SK-N-SH (cell line): ENCODE measurements around the gene JAKMIP1. TPM values are rescaled to one million over a fixed set of nuclear protein-coding genes. Genes with fewer than 3 reads are reported as not detected.
A peak's percentile ranks its signal among the peaks of the same experiment; 100 is the strongest.

ENCODE experiments used
- CTCF ChIA-PET: fragments of 300-600, 350-600 bp; formaldehyde crosslinking; extraction: SDS; loops from one replicate; lab custom pipeline; 2021; lab: Yijun Ruan, JAX
- POLR2A ChIA-PET: fragments of 350-600 bp; sonication (Branson Sonifier 250); formaldehyde crosslinking; extraction: SDS; loops from one replicate; lab custom pipeline; 2020; ENCODE audit warnings: antibody characterized with exemption, inconsistent platforms; lab: Yijun Ruan, JAX
- DNase-seq: peaks from one replicate; pipeline ENCODE4 v3.0.0; 2012
- H2AFZ ChIP-seq: fragments of 200-600 bp; sonication (generic); 2 replicates; pipeline ENCODE4 v1.8.1; 2016; ENCODE audit warnings: antibody characterized with exemption, mild to moderate bottlenecking, low read depth
- H3F3A ChIP-seq: fragments of 200-600 bp; sonication (generic); replicated peaks from 2 replicates; pipeline ENCODE3; 2016; ENCODE audit warnings: antibody characterized with exemption, mild to moderate bottlenecking; ENCODE audit not compliant: insufficient read depth
- H3K27ac ChIP-seq, 2 experiments: fragments of 200-500 bp in 1 of 2; fragments of 200-600 bp in 1 of 2; sonication (Bioruptor generic) in 1 of 2; sonication (generic), shearing (Covaris generic) in 1 of 2; 2 replicates each; pipeline versions ENCODE4 v1.5.1 to v1.6.1; 2014 to 2016; ENCODE audit warnings: low read depth in 2 of 2, inconsistent platforms in 1 of 2, low read length in 1 of 2, mild to moderate bottlenecking in 1 of 2, mixed read lengths in 1 of 2
- H3K27me3 ChIP-seq: fragments of 200-600 bp; sonication (generic), shearing (Covaris generic); 2 replicates; pipeline ENCODE4 v1.6.1; 2016; ENCODE audit warnings: mixed run types; ENCODE audit not compliant: insufficient read depth
- H3K36me3 ChIP-seq, 2 experiments: fragments of 200-500 bp in 1 of 2; fragments of 200-600 bp in 1 of 2; sonication (Bioruptor generic) in 1 of 2; sonication (generic) in 1 of 2; replicated peaks in 1 of 2; 2 replicates each; pipeline versions ENCODE3 to v1.5.1; 2014 to 2016; ENCODE audit warnings: low read length in 1 of 2, mild to moderate bottlenecking in 1 of 2; ENCODE audit not compliant: insufficient read depth in 2 of 2, control insufficient read depth in 1 of 2
- H3K4me1 ChIP-seq, 2 experiments: fragments of 200-500 bp in 1 of 2; fragments of 200-600 bp in 1 of 2; sonication (Bioruptor generic) in 1 of 2; sonication (generic), shearing (Covaris generic) in 1 of 2; 2 replicates each; pipeline versions ENCODE4 v1.5.1 to v1.6.1; 2014 to 2016; ENCODE audit warnings: low read depth in 1 of 2, low read length in 1 of 2, mixed run types in 1 of 2; ENCODE audit not compliant: insufficient read depth in 2 of 2, control insufficient read depth in 1 of 2
- H3K4me2 ChIP-seq: fragments of 200-600 bp; sonication (generic), shearing (Covaris generic); 2 replicates; pipeline ENCODE4 v1.6.1; 2017; ENCODE audit warnings: mixed run types
- H3K4me3 ChIP-seq, 2 experiments: fragments of 200-500 bp in 1 of 2; fragments of 200-600 bp in 1 of 2; sonication (Bioruptor generic) in 1 of 2; sonication (generic), shearing (Covaris generic) in 1 of 2; 2 replicates each; pipeline versions ENCODE4 v1.5.1 to v1.8.1; 2014 to 2016; ENCODE audit warnings: low read depth in 2 of 2, inconsistent platforms in 1 of 2, low read length in 1 of 2, mild to moderate bottlenecking in 1 of 2, mixed read lengths in 1 of 2, moderate library complexity in 1 of 2
- H3K79me2 ChIP-seq: fragments of 200-600 bp; sonication (generic); 2 replicates; pipeline ENCODE4 v1.8.1; 2017; ENCODE audit warnings: mild to moderate bottlenecking; ENCODE audit not compliant: insufficient read depth
- H3K9ac ChIP-seq: fragments of 200-600 bp; sonication (generic); 2 replicates; pipeline ENCODE4 v1.6.1; 2017; ENCODE audit warnings: mixed run types
- H3K9me2 ChIP-seq: fragments of 200-600 bp; sonication (generic); 2 replicates; pipeline ENCODE4 v1.6.1; 2017; ENCODE audit warnings: mixed run types
- H3K9me3 ChIP-seq: fragments of 200-600 bp; sonication (generic); 2 replicates; pipeline ENCODE4 v1.6.1; 2017; ENCODE audit warnings: mixed run types, mild to moderate bottlenecking, moderate library complexity
- H4K20me1 ChIP-seq: fragments of 200-600 bp; sonication (generic); 2 replicates; pipeline ENCODE4 v1.6.1; 2017; ENCODE audit warnings: mild to moderate bottlenecking, mixed run types; ENCODE audit not compliant: insufficient read depth
- CHD2 ChIP-seq: fragments of 150-350 bp; IDR thresholded peaks from 2 replicates; pipeline ENCODE4 v1.6.1; 2018; ENCODE audit warnings: low read length; ENCODE audit not compliant: partially characterized antibody
- ELF1 ChIP-seq: IDR thresholded peaks from 2 replicates; pipeline ENCODE4 v1.4.0; 2012
- EP300 ChIP-seq, 2 experiments: IDR thresholded peaks; 2 replicates each; pipeline versions ENCODE4 v1.4.0 to v1.6.1; 2012; ENCODE audit warnings: borderline replicate concordance in 1 of 2, low read depth in 1 of 2, low read length in 1 of 2
- FOXJ3 ChIP-seq: sonication (generic); formaldehyde crosslinking; IDR thresholded peaks from 2 replicates; pipeline ENCODE4 v1.5.1; 2020; ENCODE audit warnings: mild to moderate bottlenecking, missing genetic modification reagents
- GATA2 ChIP-seq: sonication (generic); formaldehyde crosslinking; IDR thresholded peaks from 2 replicates; pipeline ENCODE4 v1.5.0; 2020; ENCODE audit warnings: mild to moderate bottlenecking, missing genetic modification reagents
- IRF3 ChIP-seq: fragments of 150-350 bp; IDR thresholded peaks from 2 replicates; pipeline ENCODE4 v1.6.1; 2016; ENCODE audit warnings: mild to moderate bottlenecking, low read depth, low read length
- MXI1 ChIP-seq: IDR thresholded peaks from 2 replicates; pipeline ENCODE4 v1.6.1; 2012; ENCODE audit warnings: mild to moderate bottlenecking, low read depth, low read length, improper control_type of control experiment
- NFIC ChIP-seq: IDR thresholded peaks from 2 replicates; pipeline ENCODE4 v1.4.0; 2012; ENCODE audit warnings: borderline replicate concordance
- POLR2AphosphoS5 ChIP-seq: IDR thresholded peaks from 2 replicates; pipeline ENCODE4 v1.6.1; 2012; ENCODE audit warnings: low read depth, low read length
- RCOR1 ChIP-seq: fragments of 150-350 bp; IDR thresholded peaks from 2 replicates; pipeline ENCODE4 v1.6.1; 2017; ENCODE audit warnings: antibody characterized with exemption, low read length
- REST ChIP-seq: IDR thresholded peaks from 2 replicates; pipeline ENCODE4 v1.6.1; 2012; ENCODE audit warnings: mild to moderate bottlenecking, low read depth, low read length, moderate library complexity
- RFX5 ChIP-seq: IDR thresholded peaks from 2 replicates; pipeline ENCODE4 v1.6.1; 2012; ENCODE audit warnings: mild to moderate bottlenecking, improper control_type of control experiment, low read length
- RXRA ChIP-seq: IDR thresholded peaks from 2 replicates; pipeline ENCODE4 v1.4.0; 2012; ENCODE audit warnings: low read depth, mild to moderate bottlenecking, borderline replicate concordance
- TCF12 ChIP-seq: IDR thresholded peaks from 2 replicates; pipeline ENCODE4 v1.4.0; 2012
- TEAD4 ChIP-seq: IDR thresholded peaks from 2 replicates; pipeline ENCODE4 v1.4.0; 2012; ENCODE audit warnings: mild to moderate bottlenecking, borderline replicate concordance; ENCODE audit not compliant: insufficient read depth
- USF2 ChIP-seq: fragments of 150-350 bp; IDR thresholded peaks from 2 replicates; pipeline ENCODE4 v1.6.1; 2017; ENCODE audit warnings: antibody characterized with exemption, low read length, low read depth, borderline replicate concordance
- YY1 ChIP-seq: IDR thresholded peaks from 2 replicates; pipeline ENCODE4 v1.4.0; 2012; ENCODE audit warnings: low read depth, mild to moderate bottlenecking
- WGBS: methylation state at CpG from one replicate; pipeline ENCODE4 v1.1.6; 2017; ENCODE audit warnings: low lambda C conversion rate; 5-methylcytosine and 5-hydroxymethylcytosine counted together
- polyA plus RNA-seq, 3 experiments: library from polyadenylated mRNA; depleted of rRNA; stranded (reverse); fragments of >200 nt; gene quantifications; 2 replicates each; pipeline ENCODE4 v1.2.3, GENCODE V29; 2012

JAKMIP1 gene
- polyA plus RNA-seq, 1 of the 3 experiments (the other 2 are of a cell fraction), result 0.54 TPM

DNA sequence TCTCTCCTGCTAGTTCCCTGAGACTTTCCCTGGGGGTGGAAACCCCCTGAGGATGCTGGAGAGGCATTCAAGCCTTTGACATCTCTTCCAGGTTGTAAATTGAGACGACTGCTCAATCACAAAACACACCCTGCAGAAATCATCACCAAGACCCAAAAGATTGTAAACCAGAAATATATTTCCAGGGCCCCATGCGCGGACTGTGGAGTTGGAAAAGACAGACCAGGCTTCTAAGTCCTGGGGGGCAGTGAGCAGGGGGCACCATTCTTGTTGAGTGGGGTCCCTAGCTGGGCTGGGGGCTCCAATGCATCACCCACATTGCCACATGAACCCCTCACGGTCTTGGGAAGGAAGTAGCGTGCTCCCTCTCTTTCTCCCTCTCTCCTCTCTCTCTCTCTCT lies 94.2 kb downstream of the JAKMIP1 start:
- Histone ChIP-seq H3K36me3 (no peaks in the 10 kb centered on the region), H3K27me3 (no peaks in the 10 kb centered on the region), H3K4me1 (peaks cover 0 to 46% of the 10 kb centered on the region in 2 experiments; a peak in 2 of 4 replicates), H3K9ac (no peak overlapping the region), H3K4me2 (no peak overlapping the region), H3K79me2 (no peaks in the 10 kb centered on the region), H3F3A (no peaks in the 10 kb centered on the region), H3K9me2 (no peaks in the 10 kb centered on the region), H3K27ac (peak overlapping the region in 1 of 2 experiments; percentile 74; a peak in 2 of 4 replicates), H3K4me3 (no peak overlapping the region), H3K9me3 (no peaks in the 10 kb centered on the region), H2AFZ (no peak overlapping the region), H4K20me1 (no peaks in the 10 kb centered on the region)
- ChIA-PET POLR2A (no interaction called here), CTCF (interaction anchor here (0.7 to 3.5 kb wide), 3 partner anchors 11 to 108 kb away, joined by 3 to 14 read pairs (median 8); partner anchors contain the start of gene C4orf50)
- TF ChIP-seq RCOR1 (no peak), NFIC (no peak), RFX5 (no peak), EP300 (IDR thresholded peaks at IDR 0.05; ENCODE audit: borderline replicate concordance in 1 of 2, low read depth in 1 of 2, low read length in 1 of 2) (no peak), POLR2AphosphoS5 (no peak), CHD2 (no peak), RXRA (no peak), GATA2 (CRISPR knock-in tag) (no peak), MXI1 (no peak), YY1 (no peak), TCF12 (no peak), FOXJ3 (no peak), TEAD4 (no peak), IRF3 (no peak), REST (no peak), USF2 (no peak), ELF1 (no peak)
- 66% methylated on average over 5 of the region's 5 CpGs for WGBS
- DNase-seq, result no peak
